ENCODE measurements around the gene ACKR3. TPM values are rescaled to one million over a fixed set of nuclear protein-coding genes. Genes with fewer than 3 reads are reported as not detected.
A peak's percentile ranks its signal among the peaks of the same experiment; 100 is the strongest.

The ACKR3 gene
- total RNA-seq, 4 donors from 2014 or later = 24.9 to 52.9 (median 51.0) TPM

- peak overlapping the region; percentile 27 to 86 (median 55) for H3K27ac ChIP-seq (replicated peaks in 1 of 4)
- no peak for DNase-seq (ENCODE audit: extremely low spot score)
- intact Hi-C loops (cut with DNase I) = no loop called here
- no peak overlapping the region for H3K4me3 ChIP-seq
- peaks cover 18 to 29% (median 28%) of the 10 kb centered on the region in 4 donors for H3K36me3 ChIP-seq
- WGBS = 64% methylated on average over 9 of the region's 9 CpGs
- H3K27me3 ChIP-seq = no peaks in the 10 kb centered on the region
- H3K9me3 ChIP-seq = no peaks in the 10 kb centered on the region
- peaks cover 14 to 48% (median 46%) of the 10 kb centered on the region in 4 donors for H3K4me1 ChIP-seq
- TF ChIP-seq POLR2AphosphoS5 (IDR thresholded peaks at IDR 0.05) (no peak), EP300 (IDR thresholded peaks at IDR 0.05) (no peak), POLR2A (IDR thresholded peaks at IDR 0.05; ENCODE audit: low read depth) (no peak), CTCF (IDR thresholded peaks at IDR 0.05) (no peak)
Observed at GRCh38 chr2:236579746-236580315, 10.2 kb downstream of the ACKR3 start.

- WGBS = 96% methylated on average over 29 of the region's 29 CpGs
- Histone ChIP-seq H3K27me3 (no peaks in the 10 kb centered on the region), H3K27ac (replicated peaks in 1 of 4) (peak overlapping the region in 1 of 4 donors; percentile 22), H3K4me3 (no peak overlapping the region), H3K4me1 (peaks cover 14 to 46% (median 40%) of the 10 kb centered on the region in 4 donors), H3K36me3 (peaks cover 18 to 29% (median 28%) of the 10 kb centered on the region in 4 donors), H3K9me3 (no peaks in the 10 kb centered on the region)
- intact Hi-C loops (cut with DNase I) = no loop called here
- TF ChIP-seq CTCF (IDR thresholded peaks at IDR 0.05) (no peak), POLR2AphosphoS5 (IDR thresholded peaks at IDR 0.05) (no peak), POLR2A (IDR thresholded peaks at IDR 0.05; ENCODE audit: low read depth) (no peak), EP300 (IDR thresholded peaks at IDR 0.05) (no peak)
- DNase-seq (ENCODE audit: extremely low spot score) = no peak
Observed at GRCh38 chr2:236580746-236581355, 11.2 kb downstream of the ACKR3 start.

GRCh38 chr2:236581546-236581945 lies 11.9 kb downstream of the ACKR3 start:
- peak in 1 of 2 donors; percentile 8 for TF ChIP-seq POLR2AphosphoS5 (IDR thresholded peaks at IDR 0.05)
- TF ChIP-seq CTCF (IDR thresholded peaks at IDR 0.05) = no peak
- no peak for DNase-seq (ENCODE audit: extremely low spot score)
- Histone ChIP-seq H3K36me3 (peaks cover 18 to 29% (median 28%) of the 10 kb centered on the region in 4 donors), H3K4me3 (no peak overlapping the region), H3K9me3 (no peaks in the 10 kb centered on the region), H3K27me3 (no peaks in the 10 kb centered on the region), H3K4me1 (peaks cover 10 to 40% (median 36%) of the 10 kb centered on the region in 4 donors), H3K27ac (replicated peaks in 1 of 4) (peak overlapping the region in 1 of 4 donors; percentile 22)
- WGBS = 90% methylated on average over 7 of the region's 7 CpGs
- intact Hi-C loops (cut with DNase I) = no loop called here

- no peaks in the 10 kb centered on the region for H3K9me3 ChIP-seq
- 97% methylated on average over 4 of the region's 5 CpGs for WGBS
- no peaks in the 10 kb centered on the region for H3K27me3 ChIP-seq
- H3K27ac ChIP-seq (replicated peaks in 1 of 4) = no peak overlapping the region
- no peak overlapping the region for H3K4me3 ChIP-seq
- peaks cover 0 to 26% (median 25%) of the 10 kb centered on the region in 4 donors for H3K4me1 ChIP-seq
- TF ChIP-seq CTCF (IDR thresholded peaks at IDR 0.05) (no peak), EP300 (IDR thresholded peaks at IDR 0.05) (no peak), POLR2AphosphoS5 (IDR thresholded peaks at IDR 0.05) (no peak), POLR2A (IDR thresholded peaks at IDR 0.05; ENCODE audit: low read depth) (no peak)
- no peak for DNase-seq (ENCODE audit: extremely low spot score)
- peaks cover 18 to 29% (median 28%) of the 10 kb centered on the region in 4 donors for H3K36me3 ChIP-seq
- intact Hi-C loops (cut with DNase I) = no loop called here
Observed at GRCh38 chr2:236582968-236583367, 13.3 kb downstream of the ACKR3 start.
